H1 (cell line): ENCODE data around the gene MAGEA9B. TPM values are rescaled to one million over a fixed set of nuclear protein-coding genes. Genes with fewer than 3 reads are reported as not detected.
"Not testable (repeated sequence)": the region's sequence is repeated elsewhere in the genome, so short reads cannot be mapped to it uniquely, and the experiment has no call there.

Source experiments
- CTCF ChIA-PET: fragments of 300-600 bp; sonication (Branson Sonifier 250); formaldehyde crosslinking; loops from one replicate; lab custom pipeline; 2021; ENCODE audit not compliant: partially characterized antibody; lab: Charles Lee
- POLR2A ChIA-PET: fragments of 300-600 bp; sonication (Branson Sonifier 250); formaldehyde crosslinking; loops from one replicate; lab custom pipeline; 2021; ENCODE audit warnings: inconsistent platforms; ENCODE audit not compliant: partially characterized antibody; lab: Charles Lee
- DNase-seq, 2 experiments: peaks; one replicate each; pipeline versions ENCODE4 v3.0.0 to v3.0.0-alpha.2; 2010 to 2022; ENCODE audit warnings: low spot score in 2 of 2, low read depth in 1 of 2, mixed read lengths in 1 of 2
- FAIRE-seq: peaks from 2 replicates; lab custom pipeline; 2011; peaks lifted over from hg19 to GRCh38; lab: Jason Lieb, UNC
- H2AFZ ChIP-seq: 2 replicates; pipeline ENCODE4 v1.8.1; 2012; ENCODE audit warnings: low read length, inconsistent platforms
- H2AK5ac ChIP-seq: 2 replicates; pipeline ENCODE4 v1.6.1; 2013; ENCODE audit warnings: low read depth, low read length
- H2BK120ac ChIP-seq: replicated peaks from 2 replicates; pipeline ENCODE3; 2013; ENCODE audit warnings: low read depth, low read length, inconsistent platforms
- H2BK12ac ChIP-seq: 2 replicates; pipeline ENCODE4 v1.6.1; 2013; ENCODE audit warnings: low read depth, low read length
- H2BK15ac ChIP-seq: 2 replicates; pipeline ENCODE4 v1.6.1; 2013; ENCODE audit warnings: low read length
- H2BK20ac ChIP-seq: 2 replicates; pipeline ENCODE4 v1.6.1; 2013; ENCODE audit warnings: low read length
- H2BK5ac ChIP-seq: 2 replicates; pipeline ENCODE4 v1.6.1; 2013; ENCODE audit warnings: low read depth, low read length
- H3K14ac ChIP-seq: 2 replicates; pipeline ENCODE4 v1.6.1; 2013; ENCODE audit warnings: inconsistent platforms; ENCODE audit not compliant: insufficient read length
- H3K18ac ChIP-seq: 2 replicates; pipeline ENCODE4 v1.6.1; 2013; ENCODE audit warnings: low read length; ENCODE audit errors: extremely low read depth
- H3K23ac ChIP-seq: 2 replicates; pipeline ENCODE4 v1.6.1; 2013; ENCODE audit warnings: inconsistent platforms; ENCODE audit not compliant: insufficient read length
- H3K23me2 ChIP-seq: 2 replicates; pipeline ENCODE4 v1.6.1; 2013; ENCODE audit warnings: low read depth, low read length
- H3K27ac ChIP-seq: 2 replicates; pipeline ENCODE4 v1.6.1; 2011; ENCODE audit warnings: low read depth, low read length, inconsistent platforms
- H3K27me3 ChIP-seq, 4 experiments: replicated peaks in 1 of 4; 1 replicate in 1 of 4; 2 replicates in 3 of 4; pipeline versions ENCODE4 v1.6.1 to v1.8.1; 2011 to 2013; ENCODE audit warnings: low read length in 3 of 4, mild to moderate bottlenecking in 3 of 4, inconsistent platforms in 2 of 4, mixed read lengths in 2 of 4, moderate library complexity in 1 of 4; ENCODE audit not compliant: control insufficient read depth in 3 of 4, insufficient read depth in 3 of 4; ENCODE audit errors: extremely low read depth in 1 of 4
- H3K36me3 ChIP-seq, 4 experiments: 2 replicates each; pipeline versions ENCODE4 v1.6.1 to v1.8.1; 2011 to 2013; ENCODE audit warnings: mild to moderate bottlenecking in 4 of 4, low read length in 3 of 4, moderate library complexity in 2 of 4, control low read depth in 1 of 4, inconsistent platforms in 1 of 4; ENCODE audit not compliant: insufficient read depth in 4 of 4, control insufficient read depth in 2 of 4
- H3K4ac ChIP-seq: replicated peaks from 2 replicates; pipeline ENCODE3; 2013; ENCODE audit warnings: low read length, low read depth, mixed read lengths, inconsistent platforms; ENCODE audit not compliant: insufficient read length
- H3K4me1 ChIP-seq, 4 experiments: replicated peaks in 1 of 4; 1 replicate in 1 of 4; 2 replicates in 3 of 4; pipeline versions ENCODE4 v1.6.1 to v1.8.1; 2011 to 2013; ENCODE audit warnings: low read length in 3 of 4, inconsistent platforms in 2 of 4, mixed read lengths in 1 of 4; ENCODE audit not compliant: insufficient read depth in 4 of 4, control insufficient read depth in 3 of 4
- H3K4me2 ChIP-seq, 2 experiments: 2 replicates each; pipeline versions ENCODE4 v1.6.1 to v1.8.1; 2011 to 2013; ENCODE audit warnings: low read depth in 2 of 2, low read length in 2 of 2, control low read depth in 1 of 2, inconsistent platforms in 1 of 2, mild to moderate bottlenecking in 1 of 2; ENCODE audit not compliant: insufficient read depth in 1 of 2
- H3K4me3 ChIP-seq, 4 experiments: fragments of 200-600, 300-600 bp in 1 of 4; sonication (generic), shearing (Covaris generic), sonication (Bioruptor Twin) in 1 of 4; 2 replicates each; pipeline versions ENCODE4 v1.5.1 to v1.8.1; 2011 to 2016; ENCODE audit warnings: low read length in 4 of 4, low read depth in 3 of 4, control low read depth in 2 of 4, inconsistent platforms in 2 of 4, mild to moderate bottlenecking in 2 of 4, mixed read lengths in 1 of 4, moderate library complexity in 1 of 4; ENCODE audit not compliant: insufficient read depth in 2 of 4; ENCODE audit errors: extremely low read depth in 1 of 4
- H3K56ac ChIP-seq: replicated peaks from 2 replicates; pipeline ENCODE3; 2013; ENCODE audit warnings: low read depth, mild to moderate bottlenecking, mixed read lengths, low read length, inconsistent platforms; ENCODE audit not compliant: insufficient read length
- H3K79me1 ChIP-seq: 2 replicates; pipeline ENCODE4 v1.6.1; 2013; ENCODE audit warnings: low read depth, low read length, control low read depth
- H3K79me2 ChIP-seq, 2 experiments: 2 replicates each; pipeline versions ENCODE4 v1.6.1 to v1.8.1; 2012 to 2013; ENCODE audit warnings: low read length in 2 of 2, mild to moderate bottlenecking in 2 of 2, inconsistent platforms in 1 of 2; ENCODE audit not compliant: insufficient read depth in 2 of 2, control insufficient read depth in 1 of 2
- H3K9ac ChIP-seq, 4 experiments: replicated peaks in 1 of 4; 1 replicate in 1 of 4; 2 replicates in 3 of 4; pipeline versions ENCODE4 v1.6.1 to v1.8.1; 2011 to 2013; ENCODE audit warnings: low read depth in 3 of 4, low read length in 3 of 4, control low read depth in 2 of 4, mild to moderate bottlenecking in 2 of 4, moderate library complexity in 2 of 4, inconsistent platforms in 1 of 4; ENCODE audit errors: extremely low read depth in 1 of 4
- H3K9me3 ChIP-seq, 2 experiments: 2 replicates each; pipeline versions ENCODE4 v1.6.1 to v1.8.1; 2012 to 2013; ENCODE audit warnings: mild to moderate bottlenecking in 2 of 2, moderate library complexity in 2 of 2, control low read depth in 1 of 2, inconsistent platforms in 1 of 2, low read depth in 1 of 2, low read length in 1 of 2, mixed read lengths in 1 of 2; ENCODE audit not compliant: insufficient read depth in 2 of 2
- H4K20me1 ChIP-seq, 2 experiments: replicated peaks in 1 of 2; 2 replicates each; pipeline versions ENCODE3 to v1.8.1; 2011 to 2013; ENCODE audit warnings: inconsistent platforms in 2 of 2, low read length in 2 of 2, mild to moderate bottlenecking in 1 of 2; ENCODE audit not compliant: insufficient read depth in 2 of 2, control insufficient read depth in 1 of 2
- H4K5ac ChIP-seq: 2 replicates; pipeline ENCODE4 v1.6.1; 2013; ENCODE audit warnings: low read length, low read depth, mixed read lengths, inconsistent platforms; ENCODE audit not compliant: insufficient read length
- H4K8ac ChIP-seq: 2 replicates; pipeline ENCODE4 v1.8.0; 2013; ENCODE audit warnings: mild to moderate bottlenecking, moderate library complexity, low read length, inconsistent platforms; ENCODE audit not compliant: insufficient read depth; ENCODE audit errors: extremely low read depth
- H4K91ac ChIP-seq: replicated peaks from 2 replicates; pipeline ENCODE3; 2013; ENCODE audit warnings: low read length, mixed read lengths, inconsistent platforms; ENCODE audit not compliant: insufficient read length
- WGBS, 2 experiments: shearing (Covaris generic) in 1 of 2; methylation state at CpG; one replicate each; pipeline versions ENCODE4 v1.1.6 to v1.1.7; 2013 to 2015; ENCODE audit warnings: low lambda C conversion rate in 2 of 2, mixed read lengths in 2 of 2, inconsistent platforms in 1 of 2, low coverage in 1 of 2, missing lambda C conversion rate in 1 of 2; ENCODE audit not compliant: insufficient replicate concordance in 2 of 2, insufficient coverage in 1 of 2, insufficient read length in 1 of 2; ENCODE audit errors: extremely low coverage in 1 of 2, missing lambda C conversion rate in 1 of 2; 5-methylcytosine and 5-hydroxymethylcytosine counted together
- polyA plus RNA-seq, 7 experiments: library from polyadenylated mRNA; depleted of rRNA in 3 of 7; stranded (reverse) in 5 of 7; unstranded in 2 of 7; fragments of >200 nt in 5 of 7; fragments of 200-250 nt in 2 of 7; gene quantifications; 1 replicate in 5 of 7; 2 replicates in 1 of 7; 4 replicates in 1 of 7; pipeline versions ENCODE4 v1.2.1 to v1.2.3, GENCODE V29; 2011 to 2013; ENCODE audit warnings: missing spikeins in 2 of 7, mixed read lengths in 2 of 7
- total RNA-seq: library from RNA; stranded (reverse); fragmentation: NEBNext Ultra II Directional; extraction: Animal tissue kit (Norgen Biotek cat#: 25700); gene quantifications from 2 replicates; pipeline ENCODE4 v1.2.1, GENCODE V29; 2021

The MAGEA9B gene
- total and polyA plus RNA-seq, 2 of the 8 experiments (the other 6 are each of a cell fraction or from before 2014, with no cell fraction given) = 0.06 TPM; not detected in 1

GRCh38 chrX:149590993-149591392 lies 3.7 kb upstream of the MAGEA9B start:
- H3K4me3 ChIP-seq, H3K4ac ChIP-seq, H3K79me1 ChIP-seq, FAIRE-seq, H3K4me2 ChIP-seq, H3K27me3 ChIP-seq, H2BK12ac ChIP-seq, H3K79me2 ChIP-seq, H3K9me3 ChIP-seq, H3K27ac ChIP-seq, DNase-seq, H2BK120ac ChIP-seq, H3K23me2 ChIP-seq, H2AK5ac ChIP-seq, H4K20me1 ChIP-seq, H3K14ac ChIP-seq, H3K56ac ChIP-seq, H3K9ac ChIP-seq, H3K36me3 ChIP-seq, H2BK5ac ChIP-seq, POLR2A ChIA-PET, H2AFZ ChIP-seq, H3K18ac ChIP-seq, H4K8ac ChIP-seq, H3K4me1 ChIP-seq, H2BK20ac ChIP-seq, CTCF ChIA-PET, H3K23ac ChIP-seq, H4K91ac ChIP-seq, H4K5ac ChIP-seq, H2BK15ac ChIP-seq: not testable (repeated sequence)
- no CpG with 5 or more reads among the region's 7 CpGs for WGBS, 2 experiments

- H3K27ac ChIP-seq, H2BK12ac ChIP-seq, H4K8ac ChIP-seq, DNase-seq, H3K18ac ChIP-seq, H3K56ac ChIP-seq, H3K14ac ChIP-seq, H3K4me3 ChIP-seq, H3K36me3 ChIP-seq, H4K5ac ChIP-seq, H3K4me1 ChIP-seq, H2BK20ac ChIP-seq, H3K4ac ChIP-seq, H3K27me3 ChIP-seq, H3K79me1 ChIP-seq, CTCF ChIA-PET, H3K9me3 ChIP-seq, H3K23ac ChIP-seq, H4K20me1 ChIP-seq, H3K23me2 ChIP-seq, H2BK120ac ChIP-seq, H3K9ac ChIP-seq, H3K4me2 ChIP-seq, H2BK5ac ChIP-seq, H2BK15ac ChIP-seq, H4K91ac ChIP-seq, FAIRE-seq, POLR2A ChIA-PET, H2AK5ac ChIP-seq, H2AFZ ChIP-seq, H3K79me2 ChIP-seq: not testable (repeated sequence)
- 100% methylated on average over 1 of the region's 17 CpGs; no CpG with 5 or more reads in 1 of the 2 experiments for WGBS, 2 experiments
Measured at GRCh38 chrX:149585631-149586030, 1.6 kb downstream of the MAGEA9B start.
